HG02623 (cell line): ENCODE results near the gene EYS.

Experiments used
- ATAC-seq: cut with Tn5 transposase; IDR thresholded peaks from one replicate; pipeline ENCODE4 v1.9.1; 2021; ENCODE audit warnings: moderate library complexity; ENCODE audit not compliant: unreplicated experiment

Gene EYS

GRCh38 chr6:64672651-64673050, 1034.4 kb downstream of the EYS start:
- ATAC-seq = no peak

DNA sequence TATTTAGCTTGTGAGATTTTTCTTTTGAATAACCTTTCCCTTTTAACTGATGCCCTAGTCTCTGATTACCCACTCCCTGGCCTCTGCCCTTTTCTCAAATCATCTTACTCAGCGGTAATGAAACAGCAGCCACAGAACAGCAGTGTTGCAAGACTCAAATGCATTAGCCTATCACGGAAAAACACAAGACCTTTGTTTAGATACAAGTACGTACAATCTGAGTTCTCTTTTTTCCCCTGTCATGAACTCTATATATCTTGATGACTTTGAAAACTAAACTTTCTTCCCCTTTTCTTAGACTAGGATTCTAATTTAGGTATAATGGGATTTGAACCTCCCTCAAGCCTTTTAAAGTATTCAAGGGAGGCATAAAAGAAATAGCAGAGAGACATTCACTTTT, 1034.9 kb downstream of the EYS start:
- no peak for ATAC-seq

GRCh38 chr6:64665137-64665536, 1041.9 kb downstream of the EYS start:
- no peak for ATAC-seq

DNA sequence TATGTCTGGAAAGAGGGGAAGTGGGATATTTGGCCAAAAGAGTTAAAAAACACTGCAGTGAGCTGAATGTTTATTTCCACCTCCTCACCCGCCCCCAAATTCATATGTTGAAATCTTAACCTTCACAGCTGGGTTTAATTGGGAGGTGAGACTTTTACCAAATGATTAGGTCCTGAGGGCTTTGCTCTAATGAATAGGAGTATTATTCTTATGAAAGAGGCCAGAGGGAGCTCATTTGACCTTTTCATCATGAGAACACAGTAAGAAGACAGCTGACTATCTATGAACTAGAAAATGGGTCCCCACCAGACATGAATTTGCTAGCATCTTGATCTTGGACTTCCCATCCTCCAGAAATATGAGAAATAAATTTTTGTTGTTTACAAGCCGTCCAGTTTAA, 1042.5 kb downstream of the EYS start:
- ATAC-seq = no peak

DNA sequence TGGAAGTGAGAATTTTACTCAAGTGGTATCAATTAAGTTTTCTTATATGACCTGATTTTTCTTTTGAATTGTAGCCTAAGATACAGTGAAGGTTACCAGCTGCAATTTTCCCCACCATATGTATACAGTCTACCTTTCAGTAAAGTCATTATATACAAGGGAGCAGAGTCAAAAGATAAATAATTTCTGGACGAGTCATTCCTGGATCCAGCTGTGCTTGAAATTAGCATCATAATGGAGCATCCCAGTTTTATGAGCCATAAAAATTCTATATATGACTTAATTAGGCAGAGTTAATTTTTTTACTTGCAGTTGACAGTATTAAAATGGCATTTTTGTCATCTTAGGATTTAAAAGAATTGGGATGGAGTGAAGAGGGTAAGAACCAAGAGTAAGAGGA, 1063.0 kb downstream of the EYS start:
- no peak for ATAC-seq

GRCh38 chr6:64630901-64631300, 1076.1 kb downstream of the EYS start:
- no peak for ATAC-seq

GRCh38 chr6:64622944-64623343, 1084.1 kb downstream of the EYS start:
- no peak for ATAC-seq

DNA sequence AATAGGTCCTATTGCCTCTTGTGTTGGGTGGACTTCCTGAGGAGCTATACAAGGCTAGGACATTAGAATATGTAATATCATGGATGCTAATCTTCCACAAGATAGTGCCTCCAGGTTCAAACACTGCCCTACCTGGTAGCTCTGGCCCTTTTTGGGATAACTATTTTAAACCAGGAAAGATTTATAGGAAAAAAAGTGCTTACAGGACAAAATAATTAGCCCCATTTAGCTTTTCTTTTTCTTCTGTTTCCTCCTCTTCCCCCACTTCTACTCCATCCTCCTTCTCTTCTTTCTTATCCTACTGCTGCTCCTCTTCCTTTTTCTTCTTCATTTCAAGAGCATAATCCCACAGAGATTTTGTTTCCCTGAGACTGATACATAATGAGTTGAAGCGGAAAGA, 1104.0 kb downstream of the EYS start:
- no peak for ATAC-seq

- ATAC-seq = no peak
Observed at GRCh38 chr6:64591676-64592036, 1115.4 kb downstream of the EYS start.

DNA sequence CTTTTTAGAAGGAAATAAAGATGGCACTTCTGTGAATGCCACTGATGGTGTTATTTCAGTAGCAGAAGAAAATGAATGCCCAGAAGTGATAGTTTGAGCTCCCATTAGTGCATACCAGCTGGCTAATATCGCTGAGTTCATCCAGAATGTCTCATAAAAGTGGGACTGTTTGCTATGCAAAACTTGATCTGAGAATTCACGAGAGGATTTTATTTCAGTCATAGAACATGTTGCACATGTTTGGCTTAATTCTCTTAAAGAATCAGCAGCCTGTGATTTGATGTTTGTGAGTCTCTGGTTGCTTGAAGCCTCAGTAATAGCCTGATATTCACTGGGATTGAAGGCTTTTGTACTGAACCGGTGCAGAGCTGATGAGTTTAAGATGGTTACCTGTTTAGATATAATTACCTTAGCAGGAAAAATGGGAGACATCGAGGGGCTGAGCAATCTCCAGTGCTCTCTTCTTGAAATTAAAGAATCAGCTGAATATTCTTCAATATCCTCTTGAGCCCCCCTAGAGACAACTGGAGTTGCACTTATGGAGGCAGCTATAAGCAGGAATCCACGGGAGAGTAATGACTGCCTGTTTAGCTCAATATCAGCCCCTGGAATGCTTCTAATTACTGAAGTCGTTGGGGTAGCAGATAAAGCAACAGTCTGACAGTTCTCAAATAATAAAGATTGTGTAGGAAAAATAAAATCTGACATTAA, 1115.9 kb downstream of the EYS start:
- no peak for ATAC-seq

DNA sequence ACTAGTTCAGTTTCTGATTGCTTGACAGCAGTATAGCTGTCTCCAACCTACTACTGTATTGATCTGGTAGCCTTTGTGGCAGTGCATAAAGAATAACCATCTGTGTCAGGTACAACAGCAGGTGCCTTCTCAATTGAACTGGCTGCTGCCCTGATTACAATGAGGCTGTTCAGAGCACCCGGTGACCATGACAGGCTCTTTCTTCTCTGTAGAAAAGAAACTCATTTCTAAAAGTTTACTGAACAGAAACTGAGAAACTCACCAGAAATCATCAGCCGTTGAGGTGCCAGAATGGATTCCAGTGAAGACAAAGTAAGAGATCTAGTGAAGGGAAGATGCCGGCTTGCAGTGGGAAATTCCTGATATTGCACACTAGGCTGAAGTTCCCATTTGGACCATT, 1117.1 kb downstream of the EYS start:
- no peak for ATAC-seq

- no peak for ATAC-seq
Observed at GRCh38 chr6:64580346-64580745, 1126.7 kb downstream of the EYS start.

- no peak for ATAC-seq
Observed at GRCh38 chr6:64553249-64553786, 1153.7 kb downstream of the EYS start.

- ATAC-seq = no peak
Observed at GRCh38 chr6:64547594-64548268, 1159.3 kb downstream of the EYS start.

DNA sequence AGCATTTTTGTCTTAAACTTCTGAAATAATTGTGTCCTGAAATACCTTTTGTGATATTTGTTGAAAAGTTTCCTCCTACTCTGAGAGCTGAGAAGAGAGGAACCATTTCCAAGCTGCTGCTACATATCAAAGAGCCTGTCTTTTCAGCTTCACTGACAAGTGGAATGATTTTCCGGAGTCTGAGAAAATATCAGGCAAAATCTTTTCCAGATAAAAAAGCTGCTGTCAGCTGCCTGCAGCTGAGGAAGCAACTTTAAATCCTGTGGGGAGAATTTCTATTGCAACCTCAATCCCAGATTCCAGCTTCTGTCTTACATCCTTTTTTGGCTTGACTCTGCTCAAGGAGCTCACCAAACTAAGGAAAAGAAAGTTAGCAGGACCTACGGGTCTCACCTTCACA, 1167.1 kb downstream of the EYS start:
- no peak for ATAC-seq

DNA sequence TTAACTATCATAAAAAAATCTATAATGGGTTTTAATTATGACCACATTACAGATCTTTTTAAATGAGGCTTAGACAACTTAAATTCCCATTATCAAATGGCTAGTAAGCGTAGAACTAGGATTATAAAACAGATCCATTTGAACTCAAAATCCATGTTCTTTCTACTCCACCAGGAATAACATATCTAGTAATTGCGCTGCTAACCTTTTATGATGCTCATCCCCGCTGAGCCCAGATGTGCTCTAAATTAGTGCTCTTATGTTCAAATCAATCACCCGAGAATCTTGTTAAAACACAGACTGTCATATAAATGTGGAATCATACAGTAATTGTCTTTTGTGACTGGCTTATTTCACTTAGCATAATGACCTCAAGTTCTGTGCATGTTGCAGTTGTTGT, 1168.3 kb downstream of the EYS start:
- no peak for ATAC-seq

GRCh38 chr6:64527899-64528298, 1179.1 kb downstream of the EYS start:
- no peak for ATAC-seq

GRCh38 chr6:64522859-64523258, 1184.2 kb downstream of the EYS start:
- ATAC-seq = no peak

GRCh38 chr6:64520050-64520449, 1187.0 kb downstream of the EYS start:
- ATAC-seq = peak; percentile 92

GRCh38 chr6:64516393-64516792, 1190.6 kb downstream of the EYS start:
- ATAC-seq = no peak

DNA sequence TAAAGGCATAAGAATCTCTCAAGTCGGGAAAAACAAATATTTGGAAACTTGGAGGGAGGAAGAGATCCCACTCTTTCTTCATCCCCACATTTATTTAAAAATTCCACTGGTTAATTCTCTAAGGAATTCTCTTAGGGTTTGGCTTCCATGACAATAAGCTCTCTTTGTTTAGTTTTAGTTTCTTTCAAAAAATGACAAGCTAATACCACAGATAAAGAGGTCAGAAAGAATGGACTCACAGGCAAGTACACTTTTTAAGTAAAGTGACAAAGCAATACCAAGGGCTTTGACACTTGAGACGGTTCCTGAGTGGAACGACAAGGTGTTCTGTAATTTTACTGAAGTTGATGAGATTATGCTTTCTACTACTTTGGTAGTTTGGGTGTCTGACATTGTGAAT, 1199.4 kb downstream of the EYS start:
- no peak for ATAC-seq

GRCh38 chr6:64505312-64505711, 1201.7 kb downstream of the EYS start:
- peak; percentile 61 for ATAC-seq

- no peak for ATAC-seq
Observed at GRCh38 chr6:64504503-64504902, 1202.5 kb downstream of the EYS start.
